Caco-2 (cell line): ENCODE results near the gene ACER3. TPM values are rescaled to one million over a fixed set of nuclear protein-coding genes. Genes with fewer than 3 reads are reported as not detected.
A peak's percentile ranks its signal among the peaks of the same experiment; 100 is the strongest.

Source experiments
- BruUV-seq: library from RNA; stranded (reverse); fragments of 400-500 nt; replicated peaks from 2 replicates; lab custom pipeline; 2021; lab: Mats Ljungman, UMichigan
- CTCF ChIA-PET: fragments of 300-600 bp; sonication (Branson Sonifier 250); formaldehyde crosslinking; loops from one replicate; lab custom pipeline; 2022; ENCODE audit warnings: antibody characterized with exemption; lab: Charles Lee
- POLR2A ChIA-PET: fragments of 300-600 bp; sonication (Branson Sonifier 250); formaldehyde crosslinking; loops from one replicate; lab custom pipeline; 2022; ENCODE audit warnings: antibody characterized with exemption; lab: Charles Lee
- DNase-seq, 2 experiments: peaks; one replicate each; pipeline versions ENCODE4 v3.0.0 to v3.0.0-alpha.2; 2020 to 2022
- H3K27me3 ChIP-seq: replicated peaks from 2 replicates; pipeline ENCODE4 v1.6.0; 2011; ENCODE audit warnings: low read length; ENCODE audit not compliant: control insufficient read depth, insufficient read depth
- H3K36me3 ChIP-seq: 2 replicates; pipeline ENCODE4 v1.5.1; 2011; ENCODE audit warnings: low read length; ENCODE audit not compliant: control insufficient read depth, insufficient read depth
- H3K4me1 ChIP-seq: fragments of 250-450 bp; sonication (Bioruptor Pico); 2 replicates; pipeline ENCODE4 v1.5.1; 2020; ENCODE audit warnings: mild to moderate bottlenecking
- H3K4me3 ChIP-seq: 2 replicates; pipeline ENCODE4 v1.5.1; 2011; ENCODE audit warnings: low read depth, mild to moderate bottlenecking, control low read depth, low read length
- H3K9me3 ChIP-seq: fragments of 250-450 bp; sonication (Bioruptor Pico); 2 replicates; pipeline ENCODE4 v1.5.1; 2020; ENCODE audit warnings: mild to moderate bottlenecking, moderate library complexity
- H3K27ac Mint-ChIP-seq: one replicate; pipeline ENCODE4 v1.8.0; 2022; ENCODE audit warnings: mixed read lengths; ENCODE audit not compliant: unreplicated experiment
- H3K27me3 Mint-ChIP-seq: one replicate; pipeline ENCODE4 v1.8.0; 2022; ENCODE audit warnings: mixed read lengths; ENCODE audit not compliant: insufficient read depth, unreplicated experiment
- H3K36me3 Mint-ChIP-seq: one replicate; pipeline ENCODE4 v1.8.0; 2022; ENCODE audit warnings: mild to moderate bottlenecking, mixed read lengths; ENCODE audit not compliant: insufficient read depth, unreplicated experiment
- H3K4me1 Mint-ChIP-seq: one replicate; pipeline ENCODE4 v1.8.0; 2022; ENCODE audit warnings: low read depth, mixed read lengths; ENCODE audit not compliant: unreplicated experiment
- H3K4me3 Mint-ChIP-seq: one replicate; pipeline ENCODE4 v1.8.0; 2022; ENCODE audit warnings: mild to moderate bottlenecking, moderate library complexity, mixed read lengths; ENCODE audit not compliant: unreplicated experiment
- H3K9me3 Mint-ChIP-seq: one replicate; pipeline ENCODE4 v1.8.0; 2022; ENCODE audit warnings: mixed read lengths; ENCODE audit not compliant: unreplicated experiment
- intact Hi-C: fragments of 100-400 bp; cut with micrococcal nuclease; formaldehyde crosslinking; loops from one replicate; pipeline ENCODE4 v1.10.0; 2022; ENCODE audit not compliant: unreplicated experiment
- total RNA-seq: library from RNA; stranded (reverse); gene quantifications from 2 replicates; pipeline ENCODE4 v1.2.3, GENCODE V29; 2022
- TF ChIP-seq, protein P1 (sequence below), 2 experiments: fragments of 200-600 bp in 1 of 2; IDR thresholded peaks; 1 replicate in 1 of 2; 2 replicates in 1 of 2; pipeline versions ENCODE4 v1.5.1 to v1.8.0; 2011 to 2022; ENCODE audit warnings: antibody characterized with exemption in 1 of 2, control low read depth in 1 of 2, inconsistent platforms in 1 of 2, low read depth in 1 of 2, low read length in 1 of 2, mild to moderate bottlenecking in 1 of 2, moderate library complexity in 1 of 2; ENCODE audit not compliant: insufficient read depth in 1 of 2, severe bottlenecking in 1 of 2, unreplicated experiment in 1 of 2

The ACER3 gene
- total RNA-seq, 1 experiment from 2014 or later: 37.5 TPM

DNA sequence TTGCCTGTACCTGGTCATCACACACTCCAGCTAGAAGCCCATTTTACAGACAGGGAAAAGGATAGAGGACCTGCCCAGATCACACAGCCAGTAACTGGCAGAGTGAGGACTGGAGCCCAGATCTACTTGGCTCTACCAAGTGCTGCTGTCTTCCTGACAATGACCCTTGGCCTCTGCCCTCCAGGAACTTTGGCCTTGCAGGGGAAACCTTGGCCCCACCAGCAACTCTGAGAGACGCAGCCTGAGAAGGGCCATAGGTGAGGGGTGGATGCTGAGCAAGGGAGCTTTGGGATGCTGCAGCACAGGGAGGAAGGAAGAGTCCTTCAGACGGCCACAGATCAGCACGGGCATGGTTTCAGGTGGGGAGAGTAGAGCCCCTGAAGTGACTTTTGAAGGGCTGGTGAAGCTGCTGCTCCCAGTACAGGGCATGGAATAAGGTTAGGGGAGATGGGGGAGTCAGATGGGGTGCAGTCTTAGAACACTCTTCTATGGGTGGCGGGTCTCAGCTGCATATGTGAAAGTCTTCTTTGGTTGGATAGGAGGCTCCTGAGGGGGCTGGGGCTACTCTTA lies 204.0 kb downstream of the ACER3 start:
- H3K4me1 Mint-ChIP-seq: peaks cover 33% of the 10 kb centered on the region
- peak in 1 of 2 experiments; percentile 32 for DNase-seq
- TF ChIP-seq, protein P1, sequence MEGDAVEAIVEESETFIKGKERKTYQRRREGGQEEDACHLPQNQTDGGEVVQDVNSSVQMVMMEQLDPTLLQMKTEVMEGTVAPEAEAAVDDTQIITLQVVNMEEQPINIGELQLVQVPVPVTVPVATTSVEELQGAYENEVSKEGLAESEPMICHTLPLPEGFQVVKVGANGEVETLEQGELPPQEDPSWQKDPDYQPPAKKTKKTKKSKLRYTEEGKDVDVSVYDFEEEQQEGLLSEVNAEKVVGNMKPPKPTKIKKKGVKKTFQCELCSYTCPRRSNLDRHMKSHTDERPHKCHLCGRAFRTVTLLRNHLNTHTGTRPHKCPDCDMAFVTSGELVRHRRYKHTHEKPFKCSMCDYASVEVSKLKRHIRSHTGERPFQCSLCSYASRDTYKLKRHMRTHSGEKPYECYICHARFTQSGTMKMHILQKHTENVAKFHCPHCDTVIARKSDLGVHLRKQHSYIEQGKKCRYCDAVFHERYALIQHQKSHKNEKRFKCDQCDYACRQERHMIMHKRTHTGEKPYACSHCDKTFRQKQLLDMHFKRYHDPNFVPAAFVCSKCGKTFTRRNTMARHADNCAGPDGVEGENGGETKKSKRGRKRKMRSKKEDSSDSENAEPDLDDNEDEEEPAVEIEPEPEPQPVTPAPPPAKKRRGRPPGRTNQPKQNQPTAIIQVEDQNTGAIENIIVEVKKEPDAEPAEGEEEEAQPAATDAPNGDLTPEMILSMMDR (IDR thresholded peaks at IDR 0.05; ENCODE audit: insufficient read depth in 1 of 2, low read depth in 1 of 2, low read length in 1 of 2, severe bottlenecking in 1 of 2, unreplicated experiment in 1 of 2): no peak
- CTCF ChIA-PET: interaction anchor here (0.7 to 4.1 kb wide), 4 partner anchors 17 to 145 kb away, joined by 3 to 47 read pairs (median 3); no protein-coding TSS in a partner anchor
- no peak overlapping the region for H3K4me3 Mint-ChIP-seq
- no TSS peak for BruUV-seq
- no peaks in the 10 kb centered on the region for H3K36me3 ChIP-seq
- H3K27ac Mint-ChIP-seq: no peak overlapping the region
- H3K27me3 ChIP-seq: no peaks in the 10 kb centered on the region
- H3K4me1 ChIP-seq: peaks cover 26% of the 10 kb centered on the region
- peaks cover 9% of the 10 kb centered on the region for H3K36me3 Mint-ChIP-seq
- peaks cover 9% of the 10 kb centered on the region for H3K9me3 Mint-ChIP-seq
- H3K4me3 ChIP-seq: no peak overlapping the region
- H3K9me3 ChIP-seq: peaks cover 13% of the 10 kb centered on the region; the same call in 1 of the 2 replicates
- POLR2A ChIA-PET: interaction anchor here (0.6 kb wide), 1 partner anchor 208 kb away, joined by 6 read pairs; no protein-coding TSS in a partner anchor
- intact Hi-C loops: no loop called here
- H3K27me3 Mint-ChIP-seq: no peaks in the 10 kb centered on the region

DNA sequence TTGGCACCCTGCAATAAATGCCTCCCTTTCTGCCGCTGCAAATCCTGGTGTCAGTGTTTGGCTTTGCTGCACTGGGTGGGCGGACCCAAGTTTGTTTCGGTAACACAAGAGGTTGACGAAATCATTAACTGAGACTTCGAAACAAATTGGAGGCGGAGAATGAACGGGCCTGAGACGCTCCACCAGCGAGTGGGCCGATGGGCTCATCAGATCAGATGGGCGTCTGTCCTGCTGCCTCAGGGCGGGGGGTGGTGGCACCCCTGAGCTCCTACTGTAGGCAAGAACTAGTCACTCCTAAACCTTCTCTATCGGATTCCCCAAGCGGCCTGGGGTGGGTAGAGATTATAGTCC lies 205.1 kb downstream of the ACER3 start:
- Mint-ChIP-seq H3K36me3 (peaks cover 9% of the 10 kb centered on the region), H3K27me3 (no peaks in the 10 kb centered on the region), H3K4me3 (peak overlapping the region; percentile 88), H3K4me1 (peaks cover 28% of the 10 kb centered on the region), H3K9me3 (peaks cover 3% of the 10 kb centered on the region), H3K27ac (peak overlapping the region; percentile 69)
- TF ChIP-seq, protein P1 (IDR thresholded peaks at IDR 0.05; ENCODE audit: insufficient read depth in 1 of 2, low read depth in 1 of 2, low read length in 1 of 2, severe bottlenecking in 1 of 2, unreplicated experiment in 1 of 2): no peak
- Histone ChIP-seq H3K36me3 (no peaks in the 10 kb centered on the region), H3K4me3 (peak overlapping the region; percentile 54), H3K4me1 (peaks cover 23% of the 10 kb centered on the region), H3K27me3 (no peaks in the 10 kb centered on the region), H3K9me3 (peaks cover 9% of the 10 kb centered on the region; the same call in 1 of the 2 replicates)
- ChIA-PET POLR2A (no interaction called here), CTCF (interaction anchor here (0.6 to 4.1 kb wide), 5 partner anchors 18 to 344 kb away, joined by 3 to 47 read pairs (median 6); no protein-coding TSS in a partner anchor)
- BruUV-seq: TSS peak; percentile 32
- peak; percentile 39 to 48 for DNase-seq
- intact Hi-C loops: loop anchor here (1.0 kb wide), 2 partner anchors 19 to 25 kb away; no protein-coding TSS in a partner anchor

GRCh38 chr11:77066229-77067042 lies 205.7 kb downstream of the ACER3 start, which contains the start of gene CAPN5:
TSS of gene CAPN5 (plus strand) at chr11:77066971. CDS start at chr11:77084887, 17,916 bp downstream.
- peaks cover 3% of the 10 kb centered on the region; the same call in 1 of the 2 replicates for H3K9me3 ChIP-seq
- peaks cover 22% of the 10 kb centered on the region for H3K4me1 Mint-ChIP-seq
- TF ChIP-seq, protein P1 (IDR thresholded peaks at IDR 0.05; ENCODE audit: insufficient read depth in 1 of 2, low read depth in 1 of 2, low read length in 1 of 2, severe bottlenecking in 1 of 2, unreplicated experiment in 1 of 2): peak in 1 of 2 experiments; percentile 81
- peak within 1 kb of the TSS; percentile 82 for H3K4me3 ChIP-seq
- BruUV-seq: no TSS peak
- no peaks in the 10 kb centered on the region for H3K27me3 ChIP-seq
- no peaks in the 10 kb centered on the region for H3K36me3 ChIP-seq
- DNase-seq: peak; percentile 96 to 100
- H3K36me3 Mint-ChIP-seq: peaks cover 9% of the 10 kb centered on the region
- ChIA-PET CTCF (interaction anchor here (0.6 to 4.1 kb wide), 15 partner anchors 8 to 692 kb away, joined by 3 to 47 read pairs (median 4); partner anchors contain the start of gene MYO7A), POLR2A (interaction anchor here (0.6 to 1.0 kb wide), 7 partner anchors 9 to 510 kb away, joined by 3 to 5 read pairs (median 3); no protein-coding TSS in a partner anchor)
- peak within 1 kb of the TSS; percentile 69 for H3K27ac Mint-ChIP-seq
- peak within 1 kb of the TSS; percentile 88 for H3K4me3 Mint-ChIP-seq
- no peaks in the 10 kb centered on the region for H3K9me3 Mint-ChIP-seq
- peaks cover 18% of the 10 kb centered on the region for H3K4me1 ChIP-seq
- intact Hi-C loops: loop anchor here (1.0 kb wide), 2 partner anchors 19 to 25 kb away; no protein-coding TSS in a partner anchor
- no peaks in the 10 kb centered on the region for H3K27me3 Mint-ChIP-seq
